Testis (tissue), 3 donors: Measurements from ENCODE around the gene OR2T1. TPM values are rescaled to one million over a fixed set of nuclear protein-coding genes. Genes with fewer than 3 reads are reported as not detected.
"Not testable (repeated sequence)": the region's sequence is repeated elsewhere in the genome, so short reads cannot be mapped to it uniquely, and the experiment has no call there.

Experiments
- DNase-seq: peaks from one replicate; pipeline ENCODE4 v3.0.0-alpha.2; 2019
- H3K27ac ChIP-seq, 2 donors: fragments of 200-600 bp; sonication (generic); one replicate each; pipeline ENCODE4 v1.5.1; 2019
- H3K27me3 ChIP-seq: fragments of 200-600 bp; sonication (generic); one replicate; pipeline ENCODE4 v1.5.1; 2019
- H3K36me3 ChIP-seq: fragments of 200-600 bp; sonication (generic); one replicate; pipeline ENCODE4 v1.5.1; 2017; ENCODE audit warnings: low read depth; ENCODE audit errors: missing control alignments
- H3K4me1 ChIP-seq: fragments of 200-600 bp; sonication (generic); one replicate; pipeline ENCODE4 v1.5.1; 2019
- H3K4me3 ChIP-seq, 2 donors: fragments of 200-600 bp; sonication (generic); one replicate each; pipeline ENCODE4 v1.5.1; 2017 to 2019
- H3K9me3 ChIP-seq: fragments of 200-600 bp; sonication (generic); one replicate; pipeline ENCODE4 v1.5.1; 2017
- WGBS, 2 donors: methylation state at CpG; one replicate each; pipeline ENCODE4 v1.1.5; 2018; 5-methylcytosine and 5-hydroxymethylcytosine counted together
- intact Hi-C: fragments of 100-400 bp; cut with DNase I; formaldehyde crosslinking; loops from one replicate; pipeline ENCODE4 v1.15.1; 2023; ENCODE audit warnings: low total_unique reads
- polyA plus RNA-seq: library from polyadenylated mRNA; stranded (reverse); fragments of 350-450 nt; fragmentation: Illumina TruSeq; extraction: RNeasy Lipid Tissue Mini Kit (QIAGEN cat#74804); gene quantifications from one replicate; pipeline ENCODE4 v1.2.3, GENCODE V29; 2014; ENCODE audit warnings: low read depth, low replicate concordance; ENCODE audit not compliant: insufficient read depth
- total RNA-seq, 2 donors: library from RNA; depleted of rRNA; stranded (reverse); fragments of >200 nt; gene quantifications; one replicate each; pipeline ENCODE4 v1.2.3, GENCODE V29; 2016

The OR2T1 gene
- total and polyA plus RNA-seq, 3 donors from 2014 or later, result not detected

DNA sequence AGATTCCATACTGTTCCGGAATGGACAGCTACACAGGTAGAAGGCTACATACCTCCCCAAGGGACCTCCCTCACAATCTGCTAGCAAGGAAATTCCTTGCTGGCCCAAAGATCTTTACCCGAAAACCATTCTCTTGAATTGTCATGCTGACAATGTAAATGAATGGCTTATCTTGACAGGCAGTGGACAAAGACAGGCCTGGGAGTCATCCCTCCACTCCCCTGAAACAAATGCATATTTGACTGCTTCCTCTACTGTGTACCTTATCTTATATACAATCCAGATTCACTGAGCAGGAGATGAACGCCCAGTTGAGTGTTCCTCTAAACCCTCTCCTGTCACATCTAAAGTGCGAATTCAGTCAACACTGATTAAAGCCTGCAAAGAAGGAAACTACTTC lies 41.8 kb downstream of the OR2T1 start:
- DNase-seq, H3K9me3 ChIP-seq, H3K4me3 ChIP-seq, H3K27ac ChIP-seq, H3K4me1 ChIP-seq, intact Hi-C loops, H3K36me3 ChIP-seq, H3K27me3 ChIP-seq: not testable (repeated sequence)
- 84 to 86% methylated on average over 4 of the region's 4 CpGs for WGBS, 2 donors

DNA sequence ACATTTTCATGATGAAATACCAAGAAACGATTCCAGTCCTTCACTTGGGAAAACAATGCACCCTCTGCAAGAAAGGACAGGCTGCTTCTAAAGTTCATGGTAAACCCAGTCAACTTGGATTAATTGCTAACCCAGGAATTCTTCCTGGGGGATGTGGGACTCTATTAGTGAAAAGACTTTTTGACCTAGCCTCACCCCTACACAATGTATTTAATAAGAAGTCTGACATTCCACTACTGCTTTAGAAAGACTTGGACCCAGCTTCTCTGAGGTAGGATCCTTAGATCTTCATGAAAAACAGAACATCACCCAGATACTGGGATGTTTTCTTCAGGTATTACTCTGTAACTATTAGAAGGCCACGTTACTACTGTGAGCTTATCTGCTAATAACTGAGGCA lies 42.6 kb downstream of the OR2T1 start, which contains the start of gene OR2T2:
Gene OR2T2, plus strand, starts transcription at position 239 of the 400 bp plus-strand sequence. CDS start 7,161 bp downstream, outside the sequence.
- H3K27ac ChIP-seq, H3K36me3 ChIP-seq, H3K4me1 ChIP-seq, DNase-seq, H3K27me3 ChIP-seq, H3K9me3 ChIP-seq, H3K4me3 ChIP-seq, intact Hi-C loops: not testable (repeated sequence)
- 56 to 61% methylated on average over 1 to 2 of the region's 2 CpGs for WGBS, 2 donors

DNA sequence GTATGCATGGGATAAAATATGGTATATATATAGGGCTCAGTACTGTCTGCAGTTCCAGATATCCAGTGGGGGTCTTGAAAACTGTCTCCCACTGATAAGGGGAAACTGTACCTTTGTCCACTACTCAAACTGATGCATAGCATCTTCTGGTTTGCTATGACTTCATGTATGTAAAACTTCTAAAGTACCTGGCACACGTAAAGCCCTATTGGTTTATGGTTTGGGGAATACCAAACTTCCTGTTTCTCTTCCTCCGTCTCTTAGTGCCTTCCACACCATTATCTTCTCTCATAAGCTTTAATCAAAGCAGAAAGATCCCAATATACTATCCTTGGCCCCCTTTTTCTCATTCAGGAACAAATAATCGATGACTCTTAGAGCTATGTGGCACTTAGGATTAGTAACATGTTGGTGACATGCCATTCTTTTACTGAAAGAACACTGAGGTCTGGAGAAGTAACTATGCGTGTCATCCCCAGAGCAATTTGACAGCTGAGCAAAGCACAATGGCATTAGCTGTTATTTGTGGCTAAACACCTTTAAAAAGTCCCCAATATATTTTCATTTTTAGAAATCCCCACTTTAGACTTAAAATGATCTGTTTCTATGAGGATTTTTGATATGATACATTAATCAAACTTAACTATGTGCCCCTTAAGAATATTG lies 45.7 kb downstream of the OR2T1 start:
- H3K27me3 ChIP-seq, H3K4me1 ChIP-seq, H3K36me3 ChIP-seq, intact Hi-C loops, H3K4me3 ChIP-seq, H3K27ac ChIP-seq, H3K9me3 ChIP-seq, DNase-seq: not testable (repeated sequence)
- WGBS, 2 donors, result no CpG with 5 or more reads among the region's 4 CpGs

DNA sequence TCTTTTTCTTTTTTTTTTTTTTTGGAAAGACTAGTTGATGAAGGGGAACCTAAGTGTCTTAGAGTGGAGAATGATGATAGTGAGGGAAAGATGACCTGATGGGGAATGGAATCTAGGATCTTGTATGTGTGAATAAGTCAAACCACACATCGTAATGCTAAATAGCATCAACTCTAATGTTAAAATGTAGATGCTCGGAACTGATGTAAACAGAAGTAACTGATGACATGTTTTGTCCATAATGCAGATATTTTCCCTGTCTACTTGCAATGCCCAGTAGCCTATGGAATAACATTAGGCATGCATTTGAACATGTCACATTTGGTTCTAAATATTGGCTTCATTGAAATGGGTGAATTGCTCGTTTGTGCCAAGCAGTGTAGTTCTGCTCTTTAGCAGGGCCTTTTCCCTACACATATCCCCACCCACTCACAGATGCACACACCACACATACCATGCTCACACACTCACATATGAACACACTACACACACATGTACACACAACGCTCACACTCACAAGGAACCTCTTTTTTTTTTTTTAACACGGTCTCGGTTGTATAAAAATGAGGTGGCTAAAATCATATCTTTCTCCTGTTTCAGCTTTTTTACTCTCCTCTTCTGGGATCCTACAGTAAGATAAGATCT lies 47.1 kb downstream of the OR2T1 start:
- DNase-seq, intact Hi-C loops, H3K27me3 ChIP-seq, H3K36me3 ChIP-seq, H3K27ac ChIP-seq, H3K9me3 ChIP-seq, H3K4me1 ChIP-seq, H3K4me3 ChIP-seq: not testable (repeated sequence)
- WGBS, 2 donors, result 83 to 85% methylated on average over 5 of the region's 6 CpGs

DNA sequence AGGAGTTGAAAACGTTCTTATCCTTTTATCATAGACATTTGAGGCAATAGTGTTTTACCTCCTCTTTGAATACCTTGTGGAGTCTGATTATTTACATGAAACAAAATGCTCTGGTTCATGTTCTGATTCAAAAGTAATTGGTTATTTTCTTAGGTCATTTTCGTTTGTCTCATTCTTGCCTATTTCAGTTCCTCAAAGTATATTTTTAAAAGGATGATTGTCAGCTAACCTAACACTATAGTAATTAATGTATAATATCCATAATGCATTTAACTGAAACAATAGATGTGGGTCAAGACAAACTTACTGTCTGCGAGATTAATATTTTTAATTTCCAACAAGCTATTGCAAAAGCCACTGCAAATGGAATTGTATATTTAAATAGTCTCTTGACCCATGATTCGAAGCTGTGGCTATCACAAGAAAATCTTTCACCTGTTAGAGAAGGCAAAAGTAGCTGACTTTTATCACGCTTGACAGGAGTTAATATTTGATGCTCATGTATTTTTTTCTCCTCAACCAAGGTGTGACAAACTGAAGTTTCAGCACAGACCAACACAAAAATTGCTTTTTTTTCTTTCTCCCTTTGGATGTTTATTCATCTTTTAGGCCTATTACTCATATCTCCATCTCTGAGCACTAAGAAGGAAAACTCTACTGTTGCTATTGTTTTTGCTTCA lies 47.8 kb downstream of the OR2T1 start:
- H3K4me3 ChIP-seq, H3K4me1 ChIP-seq, H3K36me3 ChIP-seq, H3K27ac ChIP-seq, DNase-seq, intact Hi-C loops, H3K9me3 ChIP-seq, H3K27me3 ChIP-seq: not testable (repeated sequence)
- WGBS, 2 donors, result 44 to 53% methylated on average over 2 of the region's 5 CpGs

DNA sequence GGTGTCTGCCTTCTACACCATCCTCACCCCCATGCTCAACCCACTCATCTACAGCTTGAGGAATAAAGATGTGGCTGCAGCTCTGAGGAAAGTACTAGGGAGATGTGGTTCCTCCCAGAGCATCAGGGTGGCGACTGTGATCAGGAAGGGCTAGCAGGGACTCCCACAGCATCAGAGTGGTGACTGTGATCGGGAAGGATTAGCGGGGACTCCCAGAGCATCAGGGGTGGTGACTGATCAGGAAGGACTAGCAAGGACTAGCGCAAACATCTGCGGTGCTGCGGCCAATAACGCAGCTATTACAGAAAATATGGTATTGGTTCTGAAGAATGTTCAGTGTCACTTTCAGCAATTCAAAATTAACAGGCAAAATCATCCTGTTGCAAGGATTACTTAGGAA lies 50.8 kb downstream of the OR2T1 start:
- H3K4me3 ChIP-seq, intact Hi-C loops, DNase-seq, H3K36me3 ChIP-seq, H3K27me3 ChIP-seq, H3K4me1 ChIP-seq, H3K27ac ChIP-seq, H3K9me3 ChIP-seq: not testable (repeated sequence)
- WGBS, 2 donors, result 85 to 88% methylated on average over 7 of the region's 7 CpGs

DNA sequence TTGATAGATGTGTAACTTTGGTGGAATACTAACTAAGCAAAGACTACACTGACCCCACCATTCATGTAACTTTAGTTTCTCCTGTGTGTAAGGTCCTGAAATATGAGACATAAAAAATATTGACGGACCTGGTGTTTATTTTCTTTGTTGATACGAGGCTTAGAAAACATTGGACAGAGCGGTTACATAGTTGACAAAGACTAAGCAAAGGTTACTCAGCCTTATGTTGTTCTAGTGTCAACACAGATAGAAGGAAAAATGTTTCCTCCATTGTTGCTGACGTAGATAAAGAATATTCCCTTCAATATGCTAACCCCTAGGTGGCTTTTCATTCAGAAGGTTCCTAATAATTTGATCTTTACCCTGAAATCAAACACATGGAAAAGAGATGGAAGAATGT lies 52.2 kb downstream of the OR2T1 start:
- H3K9me3 ChIP-seq, H3K36me3 ChIP-seq, H3K27ac ChIP-seq, intact Hi-C loops, H3K4me3 ChIP-seq, H3K27me3 ChIP-seq, DNase-seq, H3K4me1 ChIP-seq: not testable (repeated sequence)
- 49 to 69% methylated on average over 2 to 3 of the region's 4 CpGs for WGBS, 2 donors

DNA sequence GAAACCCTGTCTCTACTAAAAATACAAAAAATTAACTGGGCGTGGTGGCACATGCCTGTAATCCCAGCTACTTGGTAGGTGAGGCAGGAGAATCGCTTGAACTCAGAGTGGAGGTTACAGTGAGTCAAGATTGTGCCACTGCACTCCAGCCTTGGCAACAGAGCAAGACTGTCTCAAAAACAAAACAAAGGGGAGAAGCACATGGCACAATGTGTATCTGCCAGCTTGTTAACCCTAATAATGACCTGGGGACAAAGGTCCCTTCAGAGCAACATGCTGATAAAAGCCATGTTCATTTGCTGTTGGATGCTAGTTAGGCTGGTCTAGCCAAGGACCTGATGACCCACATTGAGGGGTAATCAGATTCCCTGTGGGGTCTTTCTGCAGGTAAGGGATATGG lies 53.8 kb downstream of the OR2T1 start:
- H3K9me3 ChIP-seq, H3K4me1 ChIP-seq, H3K27me3 ChIP-seq, intact Hi-C loops, H3K4me3 ChIP-seq, H3K36me3 ChIP-seq, H3K27ac ChIP-seq, DNase-seq: not testable (repeated sequence)
- WGBS, 2 donors, result no CpG with 5 or more reads among the region's 2 CpGs

Other genes starting within 250 kb of the OR2T1 start
- gene OR2M2, start 228.2 kb upstream of the OR2T1 start, total RNA-seq, result not detected
- not detected for gene OR2M2, start 228.2 kb upstream of the OR2T1 start, polyA plus RNA-seq
- gene OR2M3, start 205.8 kb upstream of the OR2T1 start, total RNA-seq, result under 1 TPM; 0.19 to 0.24 TPM
- gene OR2M3, start 205.8 kb upstream of the OR2T1 start, polyA plus RNA-seq, result 0.11 TPM
- under 1 TPM; 0.19 to 0.39 TPM for gene OR2M4, start 171.6 kb upstream of the OR2T1 start, total RNA-seq
- gene OR2M4, start 171.6 kb upstream of the OR2T1 start, polyA plus RNA-seq, result not detected
- 1 to 10 TPM in 1 of 2 donors, under 1 TPM in 1; 0.12 to 1.9 TPM for gene OR2T33, start 125.1 kb upstream of the OR2T1 start, total RNA-seq
- gene OR2T33, start 125.1 kb upstream of the OR2T1 start, polyA plus RNA-seq, result not detected
- under 1 TPM in 1 of 2 donors, not detected in 1; 0.06 TPM for gene OR2T12, start 99.6 kb upstream of the OR2T1 start, total RNA-seq
- gene OR2T12, start 99.6 kb upstream of the OR2T1 start, polyA plus RNA-seq, result not detected
- gene OR2M7, start 78.5 kb upstream of the OR2T1 start, total RNA-seq, result under 1 TPM in 1 of 2 donors, not detected in 1; 0.43 TPM
- not detected for gene OR2M7, start 78.5 kb upstream of the OR2T1 start, polyA plus RNA-seq
- not detected for gene OR14C36, start 54.3 kb upstream of the OR2T1 start, total RNA-seq
- gene OR14C36, start 54.3 kb upstream of the OR2T1 start, polyA plus RNA-seq, result not detected
- gene OR2T4, start 41.4 kb upstream of the OR2T1 start, total RNA-seq, result not detected
- not detected for gene OR2T4, start 41.4 kb upstream of the OR2T1 start, polyA plus RNA-seq
- under 1 TPM in 1 of 2 donors, not detected in 1; 0.06 TPM for gene OR2T6, start 27.3 kb upstream of the OR2T1 start, total RNA-seq
- not detected for gene OR2T6, start 27.3 kb upstream of the OR2T1 start, polyA plus RNA-seq
- gene OR2T2, start 42.6 kb downstream of the OR2T1 start, total RNA-seq, result not detected
- gene OR2T2, start 42.6 kb downstream of the OR2T1 start, polyA plus RNA-seq, result not detected
- not detected for gene OR2T3, start 70.3 kb downstream of the OR2T1 start, total RNA-seq
- not detected for gene OR2T3, start 70.3 kb downstream of the OR2T1 start, polyA plus RNA-seq
- gene OR2T5, start 85.5 kb downstream of the OR2T1 start, total RNA-seq, result not detected
- gene OR2T5, start 85.5 kb downstream of the OR2T1 start, polyA plus RNA-seq, result not detected
- gene OR2G6, start 105.0 kb downstream of the OR2T1 start, total RNA-seq, result not detected
- gene OR2G6, start 105.0 kb downstream of the OR2T1 start, polyA plus RNA-seq, result not detected
- not detected for gene OR2T29, start 159.7 kb downstream of the OR2T1 start, total RNA-seq
- gene OR2T29, start 159.7 kb downstream of the OR2T1 start, polyA plus RNA-seq, result not detected
- gene OR2T34, start 171.7 kb downstream of the OR2T1 start, total RNA-seq, result not detected
- gene OR2T34, start 171.7 kb downstream of the OR2T1 start, polyA plus RNA-seq, result not detected
- not detected for gene OR2T10, start 194.7 kb downstream of the OR2T1 start, total RNA-seq
- not detected for gene OR2T10, start 194.7 kb downstream of the OR2T1 start, polyA plus RNA-seq
- not detected for gene OR2T11, start 232.0 kb downstream of the OR2T1 start, total RNA-seq
- gene OR2T11, start 232.0 kb downstream of the OR2T1 start, polyA plus RNA-seq, result not detected
- gene OR2T35, start 242.2 kb downstream of the OR2T1 start, total RNA-seq, result not detected
- not detected for gene OR2T35, start 242.2 kb downstream of the OR2T1 start, polyA plus RNA-seq